Ishikawa (cell line): ENCODE data around the gene EPHA10.
A peak's percentile ranks its signal among the peaks of the same experiment; 100 is the strongest.

Experiments
- EGR1 ChIP-seq: IDR thresholded peaks from 2 replicates; pipeline ENCODE4 v1.6.1; 2012
- MAX ChIP-seq: IDR thresholded peaks from 2 replicates; pipeline ENCODE4 v1.6.1; 2012
- TAF1 ChIP-seq: IDR thresholded peaks from 2 replicates; pipeline ENCODE4 v1.6.1; 2012; ENCODE audit warnings: low read depth, mild to moderate bottlenecking
- USF1 ChIP-seq: IDR thresholded peaks from 2 replicates; pipeline ENCODE4 v1.6.1; 2012
- ZBTB7A ChIP-seq: IDR thresholded peaks from 2 replicates; pipeline ENCODE4 v1.6.1; 2012; ENCODE audit warnings: low read depth

GRCh38 chr1:37764414-37764825, 500 bp downstream of the EPHA10 start:
- TF ChIP-seq TAF1 (no peak), EGR1 (no peak), MAX (peak; percentile 32; the same call in 1 of the 2 replicates), ZBTB7A (peak; percentile 61; the same call in 1 of the 2 replicates), USF1 (no peak)
